ENCODE data around the gene PCDHB8.
"Not testable (repeated sequence)": the region's sequence is repeated elsewhere in the genome, so short reads cannot be mapped to it uniquely, and the experiment has no call there.

PCDHB8 gene

DNA sequence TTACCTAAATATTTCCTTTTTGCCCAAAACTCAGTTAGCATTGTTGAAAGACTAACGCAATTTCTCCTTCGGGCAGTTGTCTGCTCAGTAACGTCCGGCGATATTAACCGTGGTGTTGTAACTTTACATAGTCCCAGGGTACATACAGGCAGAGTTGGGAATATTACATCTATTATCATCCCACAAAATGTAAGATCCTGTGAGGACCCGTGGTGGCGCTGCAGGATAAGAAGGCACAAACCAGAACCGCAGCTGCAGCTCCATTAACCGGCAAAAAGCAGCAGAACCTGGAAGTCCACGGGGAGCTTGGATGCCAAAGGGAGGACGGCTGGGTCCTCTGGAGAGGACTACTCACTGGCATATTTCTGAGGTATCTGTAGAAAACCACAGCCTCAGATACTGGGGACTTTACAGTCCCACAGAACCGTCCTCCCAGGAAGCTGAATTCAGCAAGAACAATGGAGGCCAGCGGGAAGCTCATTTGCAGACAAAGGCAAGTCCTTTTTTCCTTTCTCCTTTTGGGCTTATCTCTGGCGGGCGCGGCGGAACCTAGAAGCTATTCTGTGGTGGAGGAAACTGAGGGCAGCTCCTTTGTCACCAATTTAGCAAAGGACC, at the start of gene PCDHB8:
TSS of gene PCDHB8 (plus strand) at position 214 of the 615 bp plus-strand sequence. CDS start at position 459, 245 bp downstream.
- not testable (repeated sequence) for DNase-seq (ENCODE audit: low read depth in 2 of 2)

DNA sequence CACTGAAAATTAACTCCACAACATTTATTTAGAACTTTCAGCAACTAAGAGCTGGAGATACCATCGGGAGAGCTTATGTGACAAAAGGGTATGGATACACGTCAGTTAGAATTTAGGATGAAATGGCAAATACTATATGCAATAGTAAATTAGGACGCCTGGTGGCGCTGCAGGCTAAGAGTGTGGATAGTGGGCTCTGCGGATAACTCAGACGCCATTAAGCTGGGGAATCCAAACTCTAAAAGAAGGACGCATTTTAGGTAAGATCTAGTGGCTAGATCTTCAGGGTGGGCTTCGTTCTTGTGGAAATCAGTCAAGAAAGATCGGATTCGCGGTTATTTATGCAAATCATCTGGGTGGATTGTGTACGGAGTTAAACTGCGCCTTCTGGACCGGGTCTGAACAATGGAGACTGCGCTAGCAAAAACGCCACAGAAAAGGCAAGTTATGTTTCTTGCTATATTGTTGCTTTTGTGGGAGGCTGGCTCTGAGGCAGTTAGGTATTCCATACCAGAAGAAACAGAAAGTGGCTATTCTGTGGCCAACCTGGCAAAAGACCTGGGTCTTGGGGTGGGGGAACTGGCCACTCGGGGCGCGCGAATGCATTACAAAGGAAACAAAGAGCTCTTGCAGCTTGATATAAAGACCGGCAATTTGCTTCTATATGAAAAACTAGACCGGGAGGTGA, 42.4 kb upstream of the PCDHB8 start, which contains the start of gene PCDHB5:
TSS of gene PCDHB5 (plus strand) at position 177 of the 688 bp plus-strand sequence. CDS start at position 406, 229 bp downstream.
- no peak for DNase-seq (ENCODE audit: low read depth in 2 of 2)

DNA sequence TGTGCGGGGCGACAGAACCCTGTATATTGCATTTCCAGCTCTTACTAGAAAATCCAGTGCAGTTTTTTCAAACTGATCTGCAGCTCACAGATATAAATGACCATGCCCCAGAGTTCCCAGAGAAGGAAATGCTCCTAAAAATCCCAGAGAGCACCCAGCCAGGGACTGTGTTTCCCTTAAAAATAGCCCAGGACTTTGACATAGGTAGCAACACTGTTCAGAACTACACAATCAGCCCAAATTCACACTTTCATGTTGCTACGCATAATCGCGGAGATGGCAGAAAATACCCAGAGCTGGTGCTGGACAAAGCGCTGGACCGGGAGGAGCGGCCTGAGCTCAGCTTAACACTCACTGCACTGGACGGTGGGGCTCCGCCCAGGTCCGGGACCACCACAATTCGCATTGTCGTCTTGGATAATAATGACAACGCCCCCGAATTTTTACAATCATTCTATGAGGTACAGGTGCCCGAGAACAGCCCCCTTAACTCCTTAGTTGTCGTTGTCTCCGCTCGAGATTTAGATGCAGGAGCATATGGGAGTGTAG, 41.8 kb upstream of the PCDHB8 start:
- DNase-seq (ENCODE audit: low read depth in 2 of 2): no peak

- not testable (repeated sequence) for DNase-seq (ENCODE audit: low read depth in 2 of 2)
Observed at GRCh38 chr5:141137346-141137745, 40.2 kb upstream of the PCDHB8 start.

- no peak for DNase-seq (ENCODE audit: low read depth in 2 of 2)
Observed at GRCh38 chr5:141149812-141150211, 27.8 kb upstream of the PCDHB8 start, which contains the start of gene PCDHB6. PCDHB6 (plus strand) TSS chr5:141150057; CDS start chr5:141150258, 201 bp downstream.

DNA sequence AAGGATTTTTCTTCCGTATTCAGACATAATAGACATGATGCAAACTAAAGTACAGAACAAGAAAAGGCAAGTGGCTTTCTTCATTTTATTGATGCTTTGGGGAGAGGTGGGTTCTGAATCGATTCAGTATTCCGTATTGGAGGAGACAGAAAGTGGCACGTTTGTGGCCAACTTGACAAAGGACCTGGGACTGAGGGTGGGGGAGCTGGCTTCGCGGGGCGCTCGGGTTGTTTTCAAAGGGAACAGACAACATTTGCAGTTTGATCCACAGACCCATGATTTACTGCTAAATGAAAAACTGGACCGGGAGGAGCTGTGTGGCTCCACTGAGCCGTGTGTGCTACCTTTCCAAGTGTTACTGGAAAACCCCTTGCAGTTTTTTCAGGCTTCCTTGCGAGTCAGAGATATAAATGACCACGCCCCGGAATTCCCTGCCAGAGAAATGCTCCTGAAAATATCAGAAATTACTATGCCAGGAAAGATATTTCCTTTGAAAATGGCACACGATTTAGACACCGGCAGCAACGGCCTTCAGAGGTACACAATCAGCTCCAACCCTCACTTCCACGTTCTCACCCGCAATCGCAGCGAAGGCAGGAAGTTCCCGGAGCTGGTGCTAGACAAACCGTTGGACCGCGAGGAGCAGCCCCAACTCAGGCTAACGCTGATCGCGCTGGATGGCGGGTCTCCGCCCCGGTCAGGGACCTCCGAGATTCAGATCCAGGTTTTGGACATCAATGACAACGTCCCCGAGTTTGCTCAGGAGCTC, 27.2 kb upstream of the PCDHB8 start:
- no peak for DNase-seq (ENCODE audit: low read depth in 2 of 2)

DNA sequence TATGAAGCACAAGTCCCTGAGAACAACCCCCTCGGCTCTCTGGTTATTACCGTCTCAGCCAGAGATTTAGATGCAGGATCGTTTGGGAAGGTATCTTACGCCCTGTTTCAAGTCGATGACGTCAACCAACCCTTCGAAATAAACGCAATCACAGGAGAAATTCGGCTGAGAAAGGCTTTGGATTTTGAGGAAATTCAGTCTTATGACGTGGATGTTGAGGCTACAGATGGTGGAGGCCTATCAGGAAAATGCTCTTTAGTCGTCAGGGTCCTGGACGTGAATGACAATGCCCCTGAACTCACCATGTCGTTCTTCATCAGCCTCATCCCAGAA, 26.6 kb upstream of the PCDHB8 start:
- no peak for DNase-seq (ENCODE audit: low read depth in 2 of 2)

GRCh38 chr5:141151632-141152031, 26.0 kb upstream of the PCDHB8 start:
- DNase-seq (ENCODE audit: low read depth in 2 of 2): not testable (repeated sequence)

DNA sequence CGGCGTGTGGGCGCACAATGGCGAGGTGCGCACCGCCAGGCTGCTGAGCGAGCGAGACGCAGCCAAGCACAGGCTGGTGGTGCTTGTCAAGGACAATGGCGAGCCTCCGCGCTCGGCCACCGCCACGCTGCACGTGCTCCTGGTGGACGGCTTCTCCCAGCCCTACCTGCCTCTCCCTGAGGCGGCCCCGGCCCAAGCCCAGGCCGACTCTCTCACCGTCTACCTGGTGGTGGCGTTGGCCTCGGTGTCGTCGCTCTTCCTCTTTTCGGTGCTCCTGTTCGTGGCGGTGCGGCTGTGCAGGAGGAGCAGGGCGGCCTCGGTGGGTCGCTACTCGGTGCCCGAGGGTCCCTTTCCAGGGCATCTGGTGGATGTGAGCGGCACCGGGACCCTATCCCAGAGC, 25.5 kb upstream of the PCDHB8 start:
- not testable (repeated sequence) for DNase-seq (ENCODE audit: low read depth in 2 of 2)

GRCh38 chr5:141155540-141156374, 21.8 kb upstream of the PCDHB8 start:
- no peak for DNase-seq (ENCODE audit: low read depth in 2 of 2)

GRCh38 chr5:141157356-141157755, 20.2 kb upstream of the PCDHB8 start:
- not testable (repeated sequence) for DNase-seq (ENCODE audit: low read depth in 2 of 2)

DNA sequence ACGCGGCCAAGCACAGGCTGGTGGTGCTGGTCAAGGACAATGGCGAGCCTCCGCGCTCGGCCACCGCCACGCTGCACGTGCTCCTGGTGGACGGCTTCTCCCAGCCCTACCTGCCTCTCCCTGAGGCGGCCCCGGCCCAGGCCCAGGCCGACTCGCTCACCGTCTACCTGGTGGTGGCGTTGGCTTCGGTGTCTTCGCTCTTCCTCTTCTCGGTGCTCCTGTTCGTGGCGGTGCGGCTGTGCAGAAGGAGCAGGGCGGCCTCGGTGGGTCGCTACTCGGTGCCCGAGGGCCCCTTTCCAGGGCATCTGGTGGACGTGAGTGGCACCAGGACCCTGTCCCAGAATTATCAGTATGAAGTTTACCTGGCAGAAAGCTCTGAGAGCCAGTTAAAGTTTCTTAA, 19.7 kb upstream of the PCDHB8 start:
- not testable (repeated sequence) for DNase-seq (ENCODE audit: low read depth in 2 of 2)

DNA sequence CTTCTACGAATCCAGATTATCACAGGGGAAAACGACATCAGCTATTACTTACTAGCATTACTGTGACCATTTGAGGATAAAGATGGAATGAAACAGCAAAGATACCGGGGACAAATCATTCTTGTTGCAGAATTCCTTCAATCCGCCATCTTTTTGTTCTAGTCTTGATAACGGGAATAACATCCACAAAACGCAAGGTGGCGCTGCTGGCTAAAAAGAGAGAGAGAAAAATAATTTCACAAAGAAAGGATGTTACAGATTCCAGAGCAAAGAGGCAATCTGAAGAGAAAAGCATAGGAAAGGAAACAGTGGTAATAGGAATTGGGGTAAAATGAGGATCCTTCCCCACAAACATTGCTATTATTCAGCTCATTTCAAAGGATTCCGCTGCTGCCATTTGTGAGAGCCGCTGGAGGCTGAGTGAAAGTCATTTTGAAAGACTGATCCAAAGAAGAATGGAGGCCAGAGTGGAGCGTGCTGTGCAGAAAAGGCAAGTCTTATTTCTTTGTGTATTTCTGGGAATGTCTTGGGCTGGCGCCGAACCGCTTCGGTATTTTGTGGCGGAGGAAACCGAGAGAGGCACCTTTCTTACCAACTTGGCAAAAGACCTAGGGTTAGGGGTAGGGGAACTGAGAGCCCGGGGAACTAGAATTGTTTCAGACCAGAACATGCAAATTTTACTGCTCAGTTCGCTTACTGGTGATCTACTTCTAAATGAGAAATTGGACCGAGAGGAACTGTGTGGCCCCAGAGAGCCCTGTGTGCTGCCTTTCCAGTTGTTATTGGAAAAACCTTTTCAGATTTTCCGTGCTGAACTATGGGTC, 5.0 kb upstream of the PCDHB8 start, which contains the start of gene PCDHB7:
TSS of gene PCDHB7 (plus strand) at position 264 of the 824 bp plus-strand sequence. CDS start at position 456, 192 bp downstream.
- no peak for DNase-seq (ENCODE audit: low read depth in 2 of 2)

- not testable (repeated sequence) for DNase-seq (ENCODE audit: low read depth in 2 of 2)
Observed at GRCh38 chr5:141174291-141175104, 3.1 kb upstream of the PCDHB8 start.

DNA sequence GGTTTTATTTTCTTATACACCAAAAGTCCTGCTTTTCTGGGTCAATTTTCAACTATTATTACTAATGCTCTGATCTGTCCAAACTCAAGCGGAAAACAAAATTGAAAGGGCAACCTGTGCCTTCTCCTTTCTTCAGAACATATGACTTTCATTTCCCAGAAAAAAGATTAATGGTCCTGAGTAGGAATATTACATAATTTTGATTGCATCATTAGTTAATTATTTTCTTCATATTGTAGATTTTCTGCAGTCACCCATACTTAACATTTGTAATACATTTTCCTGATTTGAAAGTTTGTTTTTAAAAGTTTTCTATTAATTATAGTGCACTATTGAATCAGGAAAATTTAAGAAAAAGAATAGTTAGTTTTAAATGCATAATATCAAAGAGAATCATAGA, 1.7 kb upstream of the PCDHB8 start:
- no peak for DNase-seq (ENCODE audit: low read depth in 2 of 2)

GRCh38 chr5:141179371-141179770, 1.8 kb downstream of the PCDHB8 start:
- not testable (repeated sequence) for DNase-seq (ENCODE audit: low read depth in 2 of 2)

DNA sequence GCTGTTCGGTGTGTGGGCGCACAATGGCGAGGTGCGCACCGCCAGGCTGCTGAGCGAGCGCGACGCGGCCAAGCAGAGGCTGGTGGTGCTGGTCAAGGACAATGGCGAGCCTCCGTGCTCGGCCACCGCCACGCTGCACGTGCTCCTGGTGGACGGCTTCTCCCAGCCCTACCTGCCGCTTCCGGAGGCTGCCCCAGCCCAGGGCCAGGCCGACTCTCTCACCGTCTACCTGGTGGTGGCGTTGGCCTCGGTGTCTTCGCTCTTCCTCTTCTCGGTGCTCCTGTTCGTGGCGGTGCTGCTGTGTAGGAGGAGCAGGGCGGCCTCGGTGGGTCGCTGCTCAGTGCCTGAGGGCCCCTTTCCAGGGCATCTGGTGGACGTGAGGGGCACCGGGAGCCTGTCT, 2.3 kb downstream of the PCDHB8 start:
- DNase-seq (ENCODE audit: low read depth in 2 of 2): not testable (repeated sequence)

DNA sequence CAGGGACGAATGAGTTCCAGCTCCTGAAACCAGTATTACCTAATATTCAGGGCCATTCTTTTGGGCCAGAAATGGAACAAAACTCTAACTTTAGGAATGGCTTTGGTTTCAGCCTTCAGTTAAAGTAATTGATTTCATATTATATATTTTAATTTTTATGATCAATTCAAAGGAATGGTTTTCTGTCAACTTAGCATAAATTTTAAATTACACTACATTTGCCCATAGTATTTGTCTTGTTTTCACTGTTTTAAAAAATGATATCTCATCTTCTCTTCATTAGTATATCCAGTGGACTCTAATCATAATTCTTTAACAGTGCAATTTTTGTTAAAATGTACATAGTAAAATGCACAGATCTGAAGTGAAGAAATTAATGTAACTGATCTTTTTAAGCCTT, 2.7 kb downstream of the PCDHB8 start:
- DNase-seq (ENCODE audit: low read depth in 2 of 2): no peak

- DNase-seq (ENCODE audit: low read depth in 2 of 2): no peak
Observed at GRCh38 chr5:141182248-141182647, 4.7 kb downstream of the PCDHB8 start, which contains the start of gene PCDHB16. PCDHB16 (plus strand) TSS chr5:141182387; CDS start chr5:141182560, 173 bp downstream.

All from stimulated activated CD4-positive, alpha-beta T cell treated with anti-CD3 and anti-CD28 coated beads, Interleukin-12 subunit alpha, Interleukin-12 subunit beta, amount 100 ng/mL, for 24 hours (primary cell).